K562 (cell line): ENCODE results near the gene POLR3A. TPM values are rescaled to one million over a fixed set of nuclear protein-coding genes. Genes with fewer than 3 reads are reported as not detected.

Experiments
- CHD4 ChIP-seq: fragments of 200-600 bp; sonication (generic); IDR thresholded peaks from 3 replicates; pipeline ENCODE4 v1.6.1; 2012; ENCODE audit warnings: low read depth, mild to moderate bottlenecking, mixed read lengths, low read length, inconsistent platforms; ENCODE audit not compliant: insufficient read depth, insufficient replicate concordance, poor library complexity, severe bottlenecking
- HDAC8 ChIP-seq: fragments of 450-650 bp; IDR thresholded peaks from 2 replicates; pipeline ENCODE4 v1.6.1; 2016; ENCODE audit warnings: mild to moderate bottlenecking, missing genetic modification characterization, moderate library complexity, missing compliant biosample characterization
- MTF1 ChIP-seq: fragments of 250-450 bp; sonication (Bioruptor Pico); IDR thresholded peaks from 2 replicates; pipeline ENCODE4 v1.9.0; 2021; ENCODE audit warnings: moderate library complexity, mild to moderate bottlenecking, inconsistent platforms, borderline replicate concordance
- NFATC3 ChIP-seq: fragments of 450-650 bp; IDR thresholded peaks from 2 replicates; pipeline ENCODE4 v1.6.1; 2017; ENCODE audit warnings: mild to moderate bottlenecking
- NFRKB ChIP-seq: fragments of 450-650 bp; IDR thresholded peaks from 2 replicates; pipeline ENCODE4 v1.6.1; 2016; ENCODE audit warnings: low read depth
- PML ChIP-seq: IDR thresholded peaks from 2 replicates; pipeline ENCODE4 v1.6.1; 2012; ENCODE audit warnings: low read length, inconsistent platforms
- SMARCA4 ChIP-seq: fragments of 450-650 bp; IDR thresholded peaks from 2 replicates; pipeline ENCODE4 v1.6.1; 2016
- SOX6 ChIP-seq: fragments of 450-650 bp; IDR thresholded peaks from 2 replicates; pipeline ENCODE4 v1.6.1; 2014; ENCODE audit warnings: mild to moderate bottlenecking
- ZNF41 ChIP-seq: fragments of 250-450 bp; sonication (Bioruptor Pico); conservative IDR thresholded peaks from 2 replicates; pipeline ENCODE4 v1.4.0; 2020; ENCODE audit warnings: mild to moderate bottlenecking
- ZNF431 ChIP-seq: sonication (generic); formaldehyde crosslinking; IDR thresholded peaks from 2 replicates; pipeline ENCODE4 v1.8.0; 2022; ENCODE audit warnings: mild to moderate bottlenecking, missing genetic modification reagents
- ZNF445 ChIP-seq: fragments of 250-450 bp; sonication (Bioruptor Pico); IDR thresholded peaks from 2 replicates; pipeline ENCODE4 v1.4.0; 2020; ENCODE audit warnings: low read depth, mild to moderate bottlenecking, moderate library complexity
- polyA plus RNA-seq, 8 experiments: library from polyadenylated mRNA; depleted of rRNA in 4 of 8; stranded (reverse) in 5 of 8; unstranded in 3 of 8; fragments of >200 nt; fragmentation: Nextera tagmentation in 2 of 8; fragmentation: Illumina TruSeq in 1 of 8; extraction: Ambion mirVana in 2 of 8; extraction: Trizol in 1 of 8; gene quantifications; 2 replicates each; pipeline versions ENCODE4 v1.2.1 to v1.2.3, GENCODE V29; 2011 to 2014; ENCODE audit warnings: inconsistent platforms in 1 of 8, missing spikeins in 1 of 8
- total RNA-seq, 7 experiments: library from RNA; depleted of rRNA in 6 of 7; stranded (reverse); fragments of >200 nt in 6 of 7; fragmentation: Illumina TruSeq in 2 of 7; extraction: Trizol in 2 of 7; gene quantifications; 2 replicates each; pipeline versions ENCODE4 v1.2.1 to v1.2.3, GENCODE V29; 2011 to 2021; ENCODE audit warnings: low replicate concordance in 1 of 7
- TF ChIP-seq, protein P1 (sequence below): fragments of 250-450 bp; sonication (Bioruptor Pico); IDR thresholded peaks from 2 replicates; pipeline ENCODE4 v1.4.0; 2020; ENCODE audit warnings: mild to moderate bottlenecking, moderate library complexity, borderline replicate concordance
- TF ChIP-seq, protein P2 (sequence below): IDR thresholded peaks from 2 replicates; pipeline ENCODE4 v1.6.1; 2016; ENCODE audit warnings: missing genetic modification characterization, missing compliant biosample characterization
- TF ChIP-seq, protein P3 (sequence below): fragments of 450-650 bp; conservative IDR thresholded peaks from 2 replicates; pipeline ENCODE4 v1.6.1; 2016; ENCODE audit warnings: missing genetic modification characterization, low read depth, mild to moderate bottlenecking, control low read depth, missing compliant biosample characterization
- TF ChIP-seq, protein P4 (sequence below): fragments of 250-450 bp; sonication (Bioruptor Pico); IDR thresholded peaks from 2 replicates; pipeline ENCODE4 v1.5.0; 2021
- TF ChIP-seq, protein P5 (sequence below): fragments of 450-650 bp; formaldehyde crosslinking; conservative IDR thresholded peaks from 2 replicates; pipeline ENCODE4 v1.4.0; 2022; ENCODE audit warnings: mild to moderate bottlenecking, missing genetic modification characterization
- TF ChIP-seq, protein P6 (sequence below): fragments of 450-650 bp; IDR thresholded peaks from 2 replicates; pipeline ENCODE4 v1.6.1; 2016; ENCODE audit warnings: missing biosample characterization, missing genetic modification characterization

The POLR3A gene
- total and polyA plus RNA-seq, 9 of the 15 experiments (the other 6 are each of a cell fraction or from before 2014, with no cell fraction given), result 14.9 to 37.0 (median 26.7) TPM

DNA sequence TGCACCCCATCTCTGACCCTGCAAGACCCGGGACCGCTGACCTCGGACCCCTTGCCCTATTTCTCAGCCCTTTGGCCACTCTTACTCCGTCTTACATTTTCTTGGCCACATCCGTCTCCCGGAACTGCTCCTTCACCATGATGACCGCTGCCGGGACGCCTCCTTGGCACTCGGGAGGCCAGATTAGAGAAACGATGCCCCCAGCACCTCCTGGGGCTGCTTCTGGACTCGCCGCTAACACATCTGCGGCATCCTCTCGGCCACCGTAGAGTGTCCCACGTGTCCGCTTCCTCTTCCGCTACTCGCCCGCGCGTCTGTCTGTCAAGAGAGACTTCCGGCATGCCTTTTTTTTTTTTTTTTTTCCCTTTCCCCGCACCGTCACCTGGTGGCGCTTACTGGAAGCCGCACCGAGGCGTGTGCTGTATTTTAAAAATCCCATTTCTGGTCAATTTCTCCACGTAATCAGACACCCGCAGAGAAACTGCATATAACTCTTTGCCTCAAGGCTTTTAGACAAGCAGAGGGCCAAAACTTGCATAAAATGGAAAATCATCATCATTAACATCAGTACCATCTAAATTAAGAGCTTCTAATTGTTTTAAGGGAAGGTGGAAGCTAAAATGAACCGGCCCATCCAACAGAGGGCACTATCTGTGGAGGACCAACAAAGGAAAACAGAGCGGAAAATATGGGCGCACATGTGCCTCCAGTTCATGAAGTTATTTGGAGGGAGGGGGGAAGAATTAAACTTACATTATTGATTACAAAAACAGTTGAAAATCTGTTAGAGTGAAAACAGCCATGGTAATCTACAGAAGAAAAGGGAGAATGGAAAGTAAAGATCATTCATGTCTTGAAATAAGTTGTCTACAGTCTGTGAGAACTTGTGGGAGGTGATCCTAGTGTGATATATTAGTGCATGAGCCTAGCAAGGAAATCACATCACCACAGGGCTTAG lies at the start of gene POLR3A (continued):
- no peak for TF ChIP-seq ZNF41 (CRISPR knock-in tag)
- TF ChIP-seq CHD4, result no peak
- TF ChIP-seq, protein P1, sequence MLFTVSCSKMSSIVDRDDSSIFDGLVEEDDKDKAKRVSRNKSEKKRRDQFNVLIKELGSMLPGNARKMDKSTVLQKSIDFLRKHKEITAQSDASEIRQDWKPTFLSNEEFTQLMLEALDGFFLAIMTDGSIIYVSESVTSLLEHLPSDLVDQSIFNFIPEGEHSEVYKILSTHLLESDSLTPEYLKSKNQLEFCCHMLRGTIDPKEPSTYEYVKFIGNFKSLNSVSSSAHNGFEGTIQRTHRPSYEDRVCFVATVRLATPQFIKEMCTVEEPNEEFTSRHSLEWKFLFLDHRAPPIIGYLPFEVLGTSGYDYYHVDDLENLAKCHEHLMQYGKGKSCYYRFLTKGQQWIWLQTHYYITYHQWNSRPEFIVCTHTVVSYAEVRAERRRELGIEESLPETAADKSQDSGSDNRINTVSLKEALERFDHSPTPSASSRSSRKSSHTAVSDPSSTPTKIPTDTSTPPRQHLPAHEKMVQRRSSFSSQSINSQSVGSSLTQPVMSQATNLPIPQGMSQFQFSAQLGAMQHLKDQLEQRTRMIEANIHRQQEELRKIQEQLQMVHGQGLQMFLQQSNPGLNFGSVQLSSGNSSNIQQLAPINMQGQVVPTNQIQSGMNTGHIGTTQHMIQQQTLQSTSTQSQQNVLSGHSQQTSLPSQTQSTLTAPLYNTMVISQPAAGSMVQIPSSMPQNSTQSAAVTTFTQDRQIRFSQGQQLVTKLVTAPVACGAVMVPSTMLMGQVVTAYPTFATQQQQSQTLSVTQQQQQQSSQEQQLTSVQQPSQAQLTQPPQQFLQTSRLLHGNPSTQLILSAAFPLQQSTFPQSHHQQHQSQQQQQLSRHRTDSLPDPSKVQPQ (CRISPR knock-in tag), result no peak
- peak; percentile 71 for TF ChIP-seq SMARCA4
- TF ChIP-seq, protein P2, sequence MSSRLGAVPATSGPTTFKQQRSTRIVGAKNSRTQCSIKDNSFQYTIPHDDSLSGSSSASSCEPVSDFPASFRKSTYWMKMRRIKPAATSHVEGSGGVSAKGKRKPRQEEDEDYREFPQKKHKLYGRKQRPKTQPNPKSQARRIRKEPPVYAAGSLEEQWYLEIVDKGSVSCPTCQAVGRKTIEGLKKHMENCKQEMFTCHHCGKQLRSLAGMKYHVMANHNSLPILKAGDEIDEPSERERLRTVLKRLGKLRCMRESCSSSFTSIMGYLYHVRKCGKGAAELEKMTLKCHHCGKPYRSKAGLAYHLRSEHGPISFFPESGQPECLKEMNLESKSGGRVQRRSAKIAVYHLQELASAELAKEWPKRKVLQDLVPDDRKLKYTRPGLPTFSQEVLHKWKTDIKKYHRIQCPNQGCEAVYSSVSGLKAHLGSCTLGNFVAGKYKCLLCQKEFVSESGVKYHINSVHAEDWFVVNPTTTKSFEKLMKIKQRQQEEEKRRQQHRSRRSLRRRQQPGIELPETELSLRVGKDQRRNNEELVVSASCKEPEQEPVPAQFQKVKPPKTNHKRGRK (tag), result no peak
- peak; percentile 49 for TF ChIP-seq PML
- TF ChIP-seq SOX6, result peak; percentile 45; the same call in 1 of the 2 replicates
- TF ChIP-seq, protein P3, sequence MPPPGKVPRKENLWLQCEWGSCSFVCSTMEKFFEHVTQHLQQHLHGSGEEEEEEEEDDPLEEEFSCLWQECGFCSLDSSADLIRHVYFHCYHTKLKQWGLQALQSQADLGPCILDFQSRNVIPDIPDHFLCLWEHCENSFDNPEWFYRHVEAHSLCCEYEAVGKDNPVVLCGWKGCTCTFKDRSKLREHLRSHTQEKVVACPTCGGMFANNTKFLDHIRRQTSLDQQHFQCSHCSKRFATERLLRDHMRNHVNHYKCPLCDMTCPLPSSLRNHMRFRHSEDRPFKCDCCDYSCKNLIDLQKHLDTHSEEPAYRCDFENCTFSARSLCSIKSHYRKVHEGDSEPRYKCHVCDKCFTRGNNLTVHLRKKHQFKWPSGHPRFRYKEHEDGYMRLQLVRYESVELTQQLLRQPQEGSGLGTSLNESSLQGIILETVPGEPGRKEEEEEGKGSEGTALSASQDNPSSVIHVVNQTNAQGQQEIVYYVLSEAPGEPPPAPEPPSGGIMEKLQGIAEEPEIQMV (tag), result 0 out of 2 replicates have a peak, but pooled peaks have one; percentile 47
- TF ChIP-seq, protein P4, sequence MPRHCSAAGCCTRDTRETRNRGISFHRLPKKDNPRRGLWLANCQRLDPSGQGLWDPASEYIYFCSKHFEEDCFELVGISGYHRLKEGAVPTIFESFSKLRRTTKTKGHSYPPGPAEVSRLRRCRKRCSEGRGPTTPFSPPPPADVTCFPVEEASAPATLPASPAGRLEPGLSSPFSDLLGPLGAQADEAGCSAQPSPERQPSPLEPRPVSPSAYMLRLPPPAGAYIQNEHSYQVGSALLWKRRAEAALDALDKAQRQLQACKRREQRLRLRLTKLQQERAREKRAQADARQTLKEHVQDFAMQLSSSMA (CRISPR knock-in tag), result no peak
- TF ChIP-seq, protein P5, sequence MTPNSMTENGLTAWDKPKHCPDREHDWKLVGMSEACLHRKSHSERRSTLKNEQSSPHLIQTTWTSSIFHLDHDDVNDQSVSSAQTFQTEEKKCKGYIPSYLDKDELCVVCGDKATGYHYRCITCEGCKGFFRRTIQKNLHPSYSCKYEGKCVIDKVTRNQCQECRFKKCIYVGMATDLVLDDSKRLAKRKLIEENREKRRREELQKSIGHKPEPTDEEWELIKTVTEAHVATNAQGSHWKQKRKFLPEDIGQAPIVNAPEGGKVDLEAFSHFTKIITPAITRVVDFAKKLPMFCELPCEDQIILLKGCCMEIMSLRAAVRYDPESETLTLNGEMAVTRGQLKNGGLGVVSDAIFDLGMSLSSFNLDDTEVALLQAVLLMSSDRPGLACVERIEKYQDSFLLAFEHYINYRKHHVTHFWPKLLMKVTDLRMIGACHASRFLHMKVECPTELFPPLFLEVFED (CRISPR knock-in tag), result 0 out of 2 replicates have a peak, but pooled peaks have one; percentile 43
- TF ChIP-seq NFATC3, result peak; percentile 55; the same call in 1 of the 2 replicates
- TF ChIP-seq, protein P6, sequence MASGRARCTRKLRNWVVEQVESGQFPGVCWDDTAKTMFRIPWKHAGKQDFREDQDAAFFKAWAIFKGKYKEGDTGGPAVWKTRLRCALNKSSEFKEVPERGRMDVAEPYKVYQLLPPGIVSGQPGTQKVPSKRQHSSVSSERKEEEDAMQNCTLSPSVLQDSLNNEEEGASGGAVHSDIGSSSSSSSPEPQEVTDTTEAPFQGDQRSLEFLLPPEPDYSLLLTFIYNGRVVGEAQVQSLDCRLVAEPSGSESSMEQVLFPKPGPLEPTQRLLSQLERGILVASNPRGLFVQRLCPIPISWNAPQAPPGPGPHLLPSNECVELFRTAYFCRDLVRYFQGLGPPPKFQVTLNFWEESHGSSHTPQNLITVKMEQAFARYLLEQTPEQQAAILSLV (tag), result 0 out of 2 replicates have a peak, but pooled peaks have one; percentile 35
- peak; percentile 94 for TF ChIP-seq NFRKB
- TF ChIP-seq ZNF445 (CRISPR knock-in tag), result peak; percentile 50; the same call in 1 of the 2 replicates
- TF ChIP-seq MTF1 (CRISPR knock-in tag), result no peak
- no peak for TF ChIP-seq HDAC8 (tag)
- no peak; the same call in 1 of the 2 replicates for TF ChIP-seq ZNF431 (CRISPR knock-in tag)
